Stimulated activated CD8-positive, alpha-beta memory T cell treated with anti-CD3 and anti-CD28 coated beads, Interleukin-15, amount 100 ng/mL, for 4 hours (primary cell): ENCODE results near the gene SPNS1.
"Not testable (repeated sequence)": the region's sequence is repeated elsewhere in the genome, so short reads cannot be mapped to it uniquely, and the experiment has no call there.

ENCODE experiments used
- DNase-seq, 2 donors: peaks; one replicate each; pipeline ENCODE4 v3.0.0-alpha.2; 2020; ENCODE audit warnings: low read depth in 2 of 2

Gene SPNS1

GRCh38 chr16:28987170-28987853 lies 12.7 kb downstream of the SPNS1 start:
- DNase-seq = no peak

- no peak for DNase-seq
Observed at GRCh38 chr16:28989363-28989762, 14.8 kb downstream of the SPNS1 start.

GRCh38 chr16:28990375-28991040 lies 15.9 kb downstream of the SPNS1 start:
- peak in 1 of 2 donors; percentile 57 for DNase-seq

GRCh38 chr16:28991687-28992086 lies 17.1 kb downstream of the SPNS1 start:
- no peak for DNase-seq

- DNase-seq = no peak
Observed at GRCh38 chr16:28992496-28992895, 17.9 kb downstream of the SPNS1 start.

GRCh38 chr16:28998837-28999236 lies 24.3 kb downstream of the SPNS1 start:
- no peak for DNase-seq

- no peak for DNase-seq
Observed at GRCh38 chr16:28999577-28999976, 25.0 kb downstream of the SPNS1 start.

- no peak for DNase-seq
Observed at GRCh38 chr16:29000019-29000418, 25.4 kb downstream of the SPNS1 start.

- not testable (repeated sequence) for DNase-seq
Observed at GRCh38 chr16:29004496-29005139, 30.0 kb downstream of the SPNS1 start.

GRCh38 chr16:29007730-29008593 lies 33.4 kb downstream of the SPNS1 start:
- DNase-seq = peak in 1 of 2 donors; percentile 60

GRCh38 chr16:29009050-29009837 lies 34.7 kb downstream of the SPNS1 start:
- peak in 1 of 2 donors; percentile 32 for DNase-seq

GRCh38 chr16:29009838-29010166 lies 35.2 kb downstream of the SPNS1 start:
- no peak for DNase-seq

- DNase-seq = no peak
Observed at GRCh38 chr16:29011112-29011511, 36.5 kb downstream of the SPNS1 start.

GRCh38 chr16:29011851-29012250 lies 37.3 kb downstream of the SPNS1 start:
- DNase-seq = no peak

- no peak for DNase-seq
Observed at GRCh38 chr16:29012913-29013553, 38.5 kb downstream of the SPNS1 start.

- DNase-seq = no peak
Observed at GRCh38 chr16:29014561-29015069, 40.0 kb downstream of the SPNS1 start.

- no peak for DNase-seq
Observed at GRCh38 chr16:29022196-29022595, 47.6 kb downstream of the SPNS1 start.

GRCh38 chr16:29023279-29024277 lies 49.0 kb downstream of the SPNS1 start:
- DNase-seq = no peak

GRCh38 chr16:29024278-29024677 lies 49.7 kb downstream of the SPNS1 start:
- DNase-seq = no peak
